HAP-1 (cell line): Measurements from ENCODE around the gene KCNQ1.

Source experiments
- DNase-seq, 2 experiments: peaks; one replicate each; pipeline ENCODE4 v3.0.0-alpha.2; 2016 to 2020; ENCODE audit warnings: low spot score in 2 of 2
- H3K27me3 ChIP-seq: fragments of 250-450 bp; sonication (Bioruptor Pico); 2 replicates; pipeline ENCODE4 v1.5.1; 2020; ENCODE audit warnings: low read depth, mild to moderate bottlenecking, moderate library complexity
- H3K36me3 ChIP-seq: fragments of 250-450 bp; sonication (Bioruptor Pico); replicated peaks from 2 replicates; pipeline ENCODE4 v1.5.1; 2020; ENCODE audit warnings: mild to moderate bottlenecking
- H3K4me1 ChIP-seq: fragments of 250-450 bp; sonication (Bioruptor Pico); 2 replicates; pipeline ENCODE4 v1.5.1; 2020; ENCODE audit warnings: mild to moderate bottlenecking
- H3K4me3 ChIP-seq: fragments of 250-450 bp; sonication (Bioruptor Pico); 2 replicates; pipeline ENCODE4 v1.5.1; 2020; ENCODE audit warnings: mild to moderate bottlenecking, moderate library complexity
- H3K9me3 ChIP-seq: fragments of 250-450 bp; sonication (Bioruptor Pico); 2 replicates; pipeline ENCODE4 v1.5.1; 2020; ENCODE audit warnings: mild to moderate bottlenecking, moderate library complexity
- in situ Hi-C: fragments of 300-500 bp; cut with MboI; formaldehyde crosslinking; loops from 3 replicates; pipeline ENCODE4 v1.14.3; 2020; ENCODE audit warnings: low sequenced_read_pairs, inconsistent platforms, mixed read lengths

Gene KCNQ1

DNA sequence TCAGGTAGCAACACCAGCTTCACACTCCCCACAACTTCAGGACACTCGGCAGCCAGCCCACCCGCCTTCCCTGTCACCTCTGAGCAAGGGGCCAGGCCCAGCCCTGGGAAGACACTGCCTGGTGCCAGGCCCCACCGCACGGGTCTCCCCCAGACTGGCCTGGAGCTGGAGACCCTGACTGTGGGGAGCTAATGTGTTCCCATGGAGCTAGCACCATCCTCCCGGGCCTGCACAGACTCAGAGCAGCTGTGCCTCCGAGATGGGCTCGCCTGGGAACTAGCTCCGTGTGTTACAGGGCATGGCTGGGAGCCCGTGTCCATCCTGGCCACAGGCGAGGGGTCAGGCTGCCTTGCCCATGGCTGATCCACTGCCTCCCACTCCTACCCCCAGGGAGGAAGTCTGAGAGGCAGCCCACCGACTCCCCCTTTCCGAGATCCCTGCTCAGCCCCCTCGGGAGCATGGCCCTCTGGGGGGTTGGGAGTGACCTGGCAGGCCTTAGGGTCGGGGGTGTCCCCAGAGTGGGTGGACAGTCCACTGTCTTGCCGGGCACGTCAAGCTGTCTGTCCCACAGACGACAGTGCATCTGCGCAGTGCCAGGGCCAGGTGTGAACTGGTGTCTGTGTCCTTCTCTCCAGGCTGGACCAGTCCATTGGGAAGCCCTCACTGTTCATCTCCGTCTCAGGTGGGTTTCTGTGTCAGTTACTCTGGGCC lies 331.7 kb downstream of the KCNQ1 start:
- Histone ChIP-seq H3K4me1 (no peaks in the 10 kb centered on the region), H3K36me3 (no peaks in the 10 kb centered on the region), H3K9me3 (no peaks in the 10 kb centered on the region), H3K4me3 (no peak overlapping the region), H3K27me3 (peaks cover 30% of the 10 kb centered on the region; the same call in 1 of the 2 replicates)
- in situ Hi-C loops, result no loop called here
- peak in 1 of 2 experiments; percentile 6 for DNase-seq

DNA sequence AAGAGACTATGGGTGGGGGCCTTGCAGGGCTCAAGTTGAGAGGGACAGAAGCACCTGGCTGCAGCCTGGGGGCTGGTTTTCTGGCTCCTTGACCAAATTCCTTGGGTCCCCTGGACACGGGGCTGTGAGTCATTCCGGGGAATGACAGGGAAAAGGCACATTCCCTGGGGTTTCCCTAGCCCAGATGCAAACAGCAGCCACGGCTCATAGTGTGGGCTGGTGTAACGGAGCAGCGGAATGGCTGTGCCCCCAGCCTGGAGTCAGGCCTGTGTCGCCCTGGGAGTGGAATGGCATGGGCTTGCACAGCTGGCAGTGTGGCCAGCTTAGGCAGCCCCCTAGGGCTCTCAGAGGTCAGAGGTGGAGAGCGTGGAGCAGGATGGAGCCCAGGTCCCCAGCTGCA lies 332.6 kb downstream of the KCNQ1 start:
- Histone ChIP-seq H3K4me1 (no peaks in the 10 kb centered on the region), H3K9me3 (no peaks in the 10 kb centered on the region)
- in situ Hi-C loops, result no loop called here

DNA sequence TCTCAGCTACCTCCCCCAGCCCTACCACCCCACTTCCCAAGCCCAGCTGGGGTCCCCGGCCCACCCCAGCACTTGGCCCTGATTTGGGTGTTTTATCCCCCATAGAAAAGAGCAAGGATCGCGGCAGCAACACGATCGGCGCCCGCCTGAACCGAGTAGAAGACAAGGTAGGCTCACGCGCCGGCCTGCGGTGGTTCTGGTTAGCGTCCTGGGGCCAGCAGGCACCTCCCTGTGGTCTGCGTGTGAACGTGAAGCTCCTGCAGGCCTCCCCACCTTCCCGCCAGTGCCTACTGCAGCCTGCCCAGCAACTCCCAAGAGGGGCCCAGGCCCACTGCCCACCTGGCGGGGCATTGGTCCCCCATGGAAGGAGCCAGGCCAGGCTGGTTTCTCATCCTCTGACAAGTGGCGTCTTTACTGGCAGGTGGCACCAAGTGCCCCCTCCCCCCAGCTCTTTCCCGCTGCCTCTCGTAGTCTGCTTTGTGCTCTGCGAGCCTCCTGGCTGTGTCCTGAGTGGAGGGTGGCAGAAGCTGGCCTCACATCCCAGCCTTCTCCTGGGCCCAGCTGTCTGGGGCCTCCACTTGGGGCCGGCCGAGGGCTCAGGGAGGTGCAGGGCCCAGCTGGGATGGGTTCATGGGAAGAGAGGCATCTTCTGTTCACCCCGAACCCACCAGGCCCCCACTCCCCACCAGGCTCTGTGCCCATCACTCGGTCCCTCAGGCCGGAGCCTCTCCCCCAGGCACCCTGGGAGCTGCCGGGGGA lies 333.2 kb downstream of the KCNQ1 start:
- Histone ChIP-seq H3K36me3 (no peaks in the 10 kb centered on the region), H3K27me3 (peaks cover 37% of the 10 kb centered on the region; the same call in 1 of the 2 replicates), H3K4me1 (peaks cover 2% of the 10 kb centered on the region), H3K9me3 (no peaks in the 10 kb centered on the region), H3K4me3 (no peak overlapping the region)
- DNase-seq, result peak in 1 of 2 experiments; percentile 5
- in situ Hi-C loops, result no loop called here

More for the DNA sequence above, 332.6 kb downstream of the KCNQ1 start:
- H3K27me3 ChIP-seq, result peaks cover 36% of the 10 kb centered on the region; the same call in 1 of the 2 replicates
- H3K36me3 ChIP-seq, result no peaks in the 10 kb centered on the region
- H3K4me3 ChIP-seq, result no peak overlapping the region
- no peak for DNase-seq

DNA sequence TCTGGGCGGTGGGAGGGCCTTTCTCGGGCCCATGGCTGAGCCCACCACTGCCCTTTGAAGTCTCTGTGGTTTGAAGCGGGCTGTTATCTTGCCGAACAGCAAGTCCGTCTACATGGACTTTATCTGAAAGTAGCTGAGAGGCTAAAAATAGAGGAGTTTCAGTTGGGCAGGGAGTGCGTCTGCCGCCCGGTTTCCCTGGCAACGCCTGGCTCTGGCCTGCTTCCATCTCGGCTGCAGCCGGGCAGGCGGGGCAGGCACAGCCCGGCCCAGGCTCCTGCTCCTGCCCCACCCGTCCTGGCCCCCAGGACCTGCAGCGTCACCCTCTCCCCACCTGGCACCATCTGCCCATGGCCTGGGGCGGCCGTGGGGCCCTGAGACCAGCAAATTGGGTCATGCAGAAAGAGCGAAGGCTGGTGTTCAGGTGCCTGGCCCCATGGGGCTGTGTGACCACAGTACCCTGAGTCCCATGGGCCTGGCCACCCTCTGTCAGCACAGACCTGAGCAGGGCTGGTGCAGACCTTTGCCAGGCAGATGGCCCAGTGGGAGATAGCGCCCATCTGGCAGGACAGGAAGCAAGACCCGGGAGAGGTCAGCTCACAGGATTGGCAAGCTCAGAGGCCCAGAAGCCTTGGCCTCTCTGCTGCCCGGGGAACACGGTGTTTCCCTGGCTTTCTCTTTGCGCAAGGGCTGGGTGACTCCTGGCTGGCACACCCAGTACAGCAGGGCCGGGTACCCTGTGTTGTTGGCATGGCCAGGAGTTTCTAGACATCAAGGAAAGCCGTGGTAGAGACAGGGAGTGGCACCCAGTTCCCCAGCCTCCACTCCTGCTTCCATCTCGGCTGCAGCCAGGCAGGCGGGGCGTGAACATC lies 334.1 kb downstream of the KCNQ1 start:
- in situ Hi-C loops, result no loop called here
- peak in 1 of 2 experiments; percentile 25 for DNase-seq
- Histone ChIP-seq H3K4me1 (peaks cover 6% of the 10 kb centered on the region), H3K27me3 (peaks cover 29% of the 10 kb centered on the region; the same call in 1 of the 2 replicates), H3K4me3 (no peak overlapping the region), H3K36me3 (no peaks in the 10 kb centered on the region), H3K9me3 (no peaks in the 10 kb centered on the region)

DNA sequence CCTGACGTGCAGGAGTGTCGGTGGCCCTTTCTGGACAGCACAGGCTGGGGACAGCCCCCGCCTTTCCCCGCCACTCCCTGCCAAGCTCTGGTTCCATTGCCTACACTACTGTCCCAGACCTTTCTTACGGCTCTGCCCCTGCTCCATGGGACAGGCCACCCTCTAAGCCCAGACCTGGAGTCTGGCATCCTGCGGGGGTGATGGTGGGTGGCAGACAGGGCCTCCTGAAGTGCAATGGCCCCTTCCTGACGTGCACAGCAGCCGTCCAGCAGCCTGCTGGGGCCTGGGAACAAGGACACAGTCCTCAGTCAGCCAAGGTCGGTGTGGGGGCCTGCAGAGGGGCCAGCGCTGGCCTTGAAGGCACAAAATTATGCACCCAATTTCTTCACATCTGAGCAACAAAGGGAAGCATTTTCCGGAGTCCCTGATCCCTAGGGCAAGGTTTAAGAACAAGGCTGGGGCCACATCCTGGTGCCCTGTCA lies 334.7 kb downstream of the KCNQ1 start:
- peaks cover 9% of the 10 kb centered on the region for H3K4me1 ChIP-seq

DNA sequence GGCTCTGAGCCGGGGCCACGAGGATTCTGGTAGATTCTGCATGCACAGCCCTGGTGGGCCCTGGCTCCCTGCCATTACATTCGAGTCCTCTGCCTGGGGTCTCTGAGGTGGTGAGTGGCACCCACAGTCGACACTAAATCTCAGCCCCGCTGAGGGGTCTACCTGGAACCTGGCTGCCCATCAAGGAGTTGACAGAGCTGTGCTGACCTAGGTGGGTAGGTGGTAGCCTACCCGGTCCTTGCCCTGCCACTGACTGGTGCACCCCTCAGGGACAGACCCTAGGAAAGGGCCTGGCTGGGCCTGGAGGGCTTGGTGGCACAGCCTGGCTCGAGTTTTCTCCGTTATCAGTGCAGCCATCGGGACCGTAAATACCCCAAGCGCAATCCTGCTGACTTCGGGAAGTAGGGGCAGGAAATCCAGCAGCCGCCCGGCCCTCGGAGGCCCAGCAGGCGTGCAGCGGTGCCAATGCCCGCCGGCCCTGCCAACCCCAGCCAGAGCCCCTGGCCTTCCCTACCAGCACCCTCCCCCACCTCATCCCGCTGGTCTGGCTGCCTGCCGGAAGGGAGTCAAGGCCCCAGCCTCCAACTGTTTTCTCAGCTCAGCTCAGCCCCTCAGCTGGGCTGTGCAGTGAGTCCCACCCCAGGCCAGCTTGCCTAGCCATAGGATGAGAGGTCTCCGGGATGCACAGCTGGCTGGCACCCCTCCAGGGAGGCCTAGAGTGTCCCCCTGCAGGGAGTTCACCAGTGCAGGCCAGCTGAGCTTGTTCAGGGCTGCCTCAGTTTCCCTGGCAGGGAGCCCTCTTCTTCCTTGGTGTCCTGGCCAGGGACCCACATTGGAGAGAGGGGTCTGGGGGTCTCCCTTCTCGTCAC lies 335.4 kb downstream of the KCNQ1 start:
- Histone ChIP-seq H3K9me3 (no peaks in the 10 kb centered on the region), H3K27me3 (peaks cover 27% of the 10 kb centered on the region; the same call in 1 of the 2 replicates), H3K4me1 (peaks cover 9% of the 10 kb centered on the region), H3K36me3 (no peaks in the 10 kb centered on the region), H3K4me3 (no peak overlapping the region)
- in situ Hi-C loops, result no loop called here
- DNase-seq, result peak in 1 of 2 experiments; percentile 6

More for the DNA sequence above, 334.7 kb downstream of the KCNQ1 start:
- H3K9me3 ChIP-seq, result no peaks in the 10 kb centered on the region
- no peak overlapping the region for H3K4me3 ChIP-seq
- in situ Hi-C loops, result no loop called here
- peak in 1 of 2 experiments; percentile 6 for DNase-seq
- no peaks in the 10 kb centered on the region for H3K36me3 ChIP-seq
- H3K27me3 ChIP-seq, result peaks cover 28% of the 10 kb centered on the region; the same call in 1 of the 2 replicates

DNA sequence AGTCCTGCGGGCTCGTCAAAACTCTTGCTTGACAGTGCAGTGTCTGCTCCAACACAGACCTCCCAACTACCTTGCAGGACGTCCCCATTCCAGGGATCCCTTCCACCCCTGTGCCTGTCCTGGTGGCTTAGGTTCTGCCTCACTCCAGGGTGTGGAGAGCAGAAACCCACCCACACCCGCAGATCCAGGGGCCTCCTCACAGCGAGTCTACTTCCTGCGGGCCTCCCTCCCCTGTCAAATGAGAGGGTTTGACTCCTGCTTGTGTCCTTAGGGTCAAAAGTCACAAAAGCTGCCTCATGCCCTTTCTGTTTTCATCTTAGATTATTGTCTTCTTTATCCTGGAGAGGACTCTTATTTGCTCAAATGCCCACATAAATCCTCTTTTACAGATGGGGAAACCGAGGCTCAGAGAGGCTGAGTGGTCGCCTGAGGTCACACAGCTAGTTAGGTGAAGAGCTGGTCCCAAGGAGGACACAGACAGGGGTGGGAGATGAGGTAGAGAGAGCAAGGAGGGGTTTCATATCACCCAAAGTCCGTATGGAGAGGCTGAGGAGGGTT lies 336.1 kb downstream of the KCNQ1 start:
- H3K9me3 ChIP-seq, result 0 out of 2 replicates have a peak, but pooled peaks cover under 1% of the 10 kb centered on the region

DNA sequence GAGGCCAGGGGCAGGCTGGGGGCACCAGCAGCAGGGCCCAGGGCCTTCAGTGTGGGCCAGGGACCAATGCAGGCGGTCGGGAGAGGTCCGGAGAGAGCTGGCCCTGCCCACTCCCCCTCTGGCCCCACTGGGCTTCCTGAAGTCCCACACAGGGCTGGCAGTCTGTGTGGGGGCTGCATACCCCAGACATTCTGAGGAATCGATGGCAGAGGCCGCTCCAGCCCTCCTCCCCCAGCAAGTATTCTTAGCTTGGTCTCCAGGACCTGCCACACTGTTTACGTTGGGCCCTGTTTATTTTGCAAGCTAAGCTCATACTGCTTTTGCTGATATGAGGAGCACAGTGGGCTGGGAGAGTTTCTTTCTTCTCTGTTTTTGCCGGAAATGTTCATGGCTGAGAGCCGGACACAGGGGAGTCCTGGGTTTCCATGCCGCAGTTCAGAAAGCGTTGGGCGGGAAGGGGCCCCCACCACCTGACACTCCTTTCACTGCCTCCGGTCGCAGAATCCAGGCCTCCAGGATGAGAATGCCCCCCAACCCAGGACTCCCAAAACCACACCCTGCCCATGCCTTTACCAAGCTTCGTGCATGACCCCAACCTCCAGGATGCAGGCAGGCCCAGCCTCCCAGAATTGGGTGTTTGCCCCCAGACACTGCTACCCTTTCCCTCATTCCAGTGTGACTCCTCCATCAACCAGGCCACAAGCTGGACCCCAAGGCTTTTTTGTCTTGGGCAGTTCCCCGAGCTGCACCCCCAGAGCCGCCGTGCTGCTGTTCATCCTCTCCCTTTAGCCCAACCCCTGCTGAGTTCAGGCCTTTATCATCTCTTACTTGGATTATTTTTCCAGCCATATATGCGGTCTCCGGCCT lies 336.8 kb downstream of the KCNQ1 start:
- no peaks in the 10 kb centered on the region for H3K36me3 ChIP-seq

More for the DNA sequence above, 336.1 kb downstream of the KCNQ1 start:
- peaks cover 28% of the 10 kb centered on the region; the same call in 1 of the 2 replicates for H3K27me3 ChIP-seq
- in situ Hi-C loops, result no loop called here
- DNase-seq, result no peak
- H3K36me3 ChIP-seq, result no peaks in the 10 kb centered on the region
- H3K4me1 ChIP-seq, result peaks cover 9% of the 10 kb centered on the region
- no peak overlapping the region for H3K4me3 ChIP-seq

DNA sequence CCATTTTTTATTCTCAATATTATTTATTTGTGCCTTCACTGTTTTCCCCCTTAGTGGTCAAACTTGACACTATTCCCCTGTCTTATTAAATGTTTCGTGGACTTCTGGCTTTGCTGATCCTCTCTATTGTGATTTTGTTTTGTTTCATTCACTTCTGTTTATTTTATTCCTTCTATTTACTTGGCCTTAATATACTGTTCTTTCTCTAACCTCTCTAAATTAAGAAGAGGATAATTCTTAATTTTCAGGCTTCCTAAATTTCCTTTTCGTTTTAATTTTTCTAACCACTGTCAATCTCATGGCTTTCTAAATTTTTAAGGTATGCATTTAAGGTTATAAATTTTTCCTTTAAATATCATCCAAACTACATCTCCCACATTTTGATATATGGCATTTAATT lies 338.0 kb downstream of the KCNQ1 start:
- Histone ChIP-seq H3K36me3 (no peaks in the 10 kb centered on the region), H3K9me3 (0 out of 2 replicates have a peak, but pooled peaks cover 5% of the 10 kb centered on the region), H3K4me1 (peaks cover 9% of the 10 kb centered on the region), H3K27me3 (peaks cover 41% of the 10 kb centered on the region), H3K4me3 (no peak overlapping the region)
- no peak for DNase-seq
- in situ Hi-C loops, result no loop called here

More for the DNA sequence above, 336.8 kb downstream of the KCNQ1 start:
- peak in 1 of 2 experiments; percentile 4 for DNase-seq
- H3K9me3 ChIP-seq, result 0 out of 2 replicates have a peak, but pooled peaks cover 3% of the 10 kb centered on the region
- peaks cover 36% of the 10 kb centered on the region for H3K27me3 ChIP-seq
- H3K4me1 ChIP-seq, result peaks cover 9% of the 10 kb centered on the region
- H3K4me3 ChIP-seq, result no peak overlapping the region
- in situ Hi-C loops, result no loop called here

DNA sequence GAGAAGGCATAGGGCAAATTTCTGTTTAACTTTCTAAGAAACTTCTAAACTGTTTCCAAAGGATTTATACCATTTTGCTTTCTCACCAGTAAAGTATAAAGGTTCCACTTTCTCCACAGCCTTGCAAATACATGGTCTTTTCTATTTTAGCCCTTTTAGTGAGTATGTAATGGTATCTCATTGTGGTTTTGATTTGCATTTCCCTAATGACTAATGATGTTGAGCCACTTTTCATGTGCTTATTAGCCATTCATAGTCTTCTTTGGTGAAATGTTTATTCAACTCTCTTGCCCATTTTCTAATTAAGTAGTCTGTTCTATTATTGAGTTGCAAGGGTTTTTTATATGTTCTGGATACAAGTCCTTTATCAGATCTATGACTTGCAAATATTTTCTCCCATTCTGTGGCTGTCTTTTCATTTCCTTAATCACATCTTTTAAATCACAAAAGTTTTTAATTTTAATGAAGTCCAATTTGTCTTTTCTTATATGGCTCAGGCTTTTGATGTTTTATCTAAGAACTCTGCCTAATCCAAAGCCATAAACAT lies 338.8 kb downstream of the KCNQ1 start:
- peak in 1 of 2 experiments; percentile 89 for DNase-seq
- H3K4me3 ChIP-seq, result no peak overlapping the region
- H3K4me1 ChIP-seq, result peaks cover 9% of the 10 kb centered on the region
- H3K36me3 ChIP-seq, result no peaks in the 10 kb centered on the region
- in situ Hi-C loops, result no loop called here
- H3K27me3 ChIP-seq, result peaks cover 45% of the 10 kb centered on the region
- H3K9me3 ChIP-seq, result 0 out of 2 replicates have a peak, but pooled peaks cover 5% of the 10 kb centered on the region

DNA sequence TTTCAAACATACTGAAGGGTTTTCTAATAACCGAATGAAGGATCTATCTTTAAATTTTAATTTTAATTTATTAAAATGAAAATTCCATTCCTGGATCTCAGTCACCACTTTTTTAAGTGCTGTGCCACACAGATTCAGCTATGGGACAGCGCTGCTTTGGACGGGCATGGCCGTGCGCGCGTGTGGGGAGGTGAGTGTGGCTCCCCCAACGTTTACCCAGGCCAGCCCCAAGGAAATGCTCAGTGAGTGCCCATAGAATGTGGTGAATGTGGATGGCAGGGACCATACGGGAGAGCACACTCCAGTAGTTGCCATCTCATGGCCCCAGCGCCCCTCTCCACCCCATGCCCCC lies 343.0 kb downstream of the KCNQ1 start:
- in situ Hi-C loops, result no loop called here
- DNase-seq, result no peak
- Histone ChIP-seq H3K9me3 (0 out of 2 replicates have a peak, but pooled peaks cover 5% of the 10 kb centered on the region), H3K4me3 (no peak overlapping the region), H3K4me1 (peaks cover 9% of the 10 kb centered on the region), H3K27me3 (peaks cover 40% of the 10 kb centered on the region), H3K36me3 (no peaks in the 10 kb centered on the region)
